C4-2B (cell line): ENCODE data around the gene ZC3H10.

Experiments used
- ZFX ChIP-seq: fragments of 450-650 bp; IDR thresholded peaks from 2 replicates; pipeline ENCODE4 v1.6.1; 2017
- TF ChIP-seq, protein P1 (sequence below): fragments of 450-650 bp; conservative IDR thresholded peaks from 2 replicates; pipeline ENCODE4 v1.5.1; 2017; ENCODE audit warnings: mild to moderate bottlenecking

DNA sequence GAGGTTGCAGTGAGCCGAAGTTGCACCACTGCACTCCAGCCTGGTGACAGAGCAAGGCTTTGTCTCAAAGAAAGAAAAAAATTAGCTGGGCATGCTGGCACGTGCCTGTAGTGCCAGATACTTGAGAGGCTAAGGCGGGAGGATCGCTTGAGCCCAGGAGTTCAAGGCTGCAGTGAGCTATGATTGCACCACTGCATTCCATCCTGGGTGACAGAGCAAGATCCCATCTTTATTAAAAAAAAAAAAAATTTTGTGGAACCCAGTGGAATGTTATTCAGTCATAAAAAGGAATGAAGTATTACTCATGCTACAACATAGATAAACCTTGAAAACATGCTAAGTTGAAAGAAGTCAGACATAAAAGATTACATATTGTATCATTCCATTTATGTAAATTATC, 46.4 kb upstream of the ZC3H10 start:
- TF ChIP-seq, protein P1, sequence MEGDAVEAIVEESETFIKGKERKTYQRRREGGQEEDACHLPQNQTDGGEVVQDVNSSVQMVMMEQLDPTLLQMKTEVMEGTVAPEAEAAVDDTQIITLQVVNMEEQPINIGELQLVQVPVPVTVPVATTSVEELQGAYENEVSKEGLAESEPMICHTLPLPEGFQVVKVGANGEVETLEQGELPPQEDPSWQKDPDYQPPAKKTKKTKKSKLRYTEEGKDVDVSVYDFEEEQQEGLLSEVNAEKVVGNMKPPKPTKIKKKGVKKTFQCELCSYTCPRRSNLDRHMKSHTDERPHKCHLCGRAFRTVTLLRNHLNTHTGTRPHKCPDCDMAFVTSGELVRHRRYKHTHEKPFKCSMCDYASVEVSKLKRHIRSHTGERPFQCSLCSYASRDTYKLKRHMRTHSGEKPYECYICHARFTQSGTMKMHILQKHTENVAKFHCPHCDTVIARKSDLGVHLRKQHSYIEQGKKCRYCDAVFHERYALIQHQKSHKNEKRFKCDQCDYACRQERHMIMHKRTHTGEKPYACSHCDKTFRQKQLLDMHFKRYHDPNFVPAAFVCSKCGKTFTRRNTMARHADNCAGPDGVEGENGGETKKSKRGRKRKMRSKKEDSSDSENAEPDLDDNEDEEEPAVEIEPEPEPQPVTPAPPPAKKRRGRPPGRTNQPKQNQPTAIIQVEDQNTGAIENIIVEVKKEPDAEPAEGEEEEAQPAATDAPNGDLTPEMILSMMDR, result no peak
- TF ChIP-seq ZFX, result no peak
